ENCODE results near the gene KCNJ11. TPM values are rescaled to one million over a fixed set of nuclear protein-coding genes. Genes with fewer than 3 reads are reported as not detected.
A peak's percentile ranks its signal among the peaks of the same experiment; 100 is the strongest.

Gene KCNJ11
- total RNA-seq, 2 donors from 2014 or later: 0.26 to 0.70 TPM

- Mint-ChIP-seq H3K36me3 (ENCODE audit: low read depth) (no peaks in the 10 kb centered on the region), H3K27me3 (no peaks in the 10 kb centered on the region), H3K4me1 (no peaks in the 10 kb centered on the region), H3K4me3 (no peak overlapping the region), H3K27ac (no peak overlapping the region)
- H3K9me3 ChIP-seq (ENCODE audit: control insufficient read depth, low read length, poor library complexity, severe bottlenecking): no peaks in the 10 kb centered on the region
- no peak for ATAC-seq
- no peak for DNase-seq
These were observed 6.3 kb downstream of the KCNJ11 start for GRCh38 chr11:17382046-17382728.

- Mint-ChIP-seq H3K4me3 (no peak overlapping the region), H3K27ac (no peak overlapping the region), H3K36me3 (ENCODE audit: low read depth) (no peaks in the 10 kb centered on the region), H3K4me1 (no peaks in the 10 kb centered on the region), H3K27me3 (no peaks in the 10 kb centered on the region)
- ATAC-seq (no peak), DNase-seq (no peak)
- H3K9me3 ChIP-seq (ENCODE audit: control insufficient read depth, low read length, poor library complexity, severe bottlenecking): no peaks in the 10 kb centered on the region
These were observed 7.3 kb downstream of the KCNJ11 start for GRCh38 chr11:17381156-17381555.

- H3K27me3 Mint-ChIP-seq: no peaks in the 10 kb centered on the region
- H3K4me3 Mint-ChIP-seq: no peak overlapping the region
- no peak for ATAC-seq
These were observed 8.9 kb downstream of the KCNJ11 start for GRCh38 chr11:17379383-17380180.

GRCh38 chr11:17378655-17379054, 9.8 kb downstream of the KCNJ11 start:
- ATAC-seq (no peak), DNase-seq (no peak)

More at GRCh38 chr11:17379383-17380180, 8.9 kb downstream of the KCNJ11 start:
- no peaks in the 10 kb centered on the region for H3K9me3 ChIP-seq (ENCODE audit: control insufficient read depth, low read length, poor library complexity, severe bottlenecking)
- Mint-ChIP-seq H3K36me3 (ENCODE audit: low read depth) (no peaks in the 10 kb centered on the region), H3K27ac (no peak overlapping the region), H3K4me1 (no peaks in the 10 kb centered on the region)
- no peak for DNase-seq

GRCh38 chr11:17376493-17376892, 12.0 kb downstream of the KCNJ11 start:
- DNase-seq (no peak), ATAC-seq (no peak)
- H3K4me1 Mint-ChIP-seq: no peaks in the 10 kb centered on the region
- no peaks in the 10 kb centered on the region for H3K36me3 Mint-ChIP-seq (ENCODE audit: low read depth)
- peaks cover 8% of the 10 kb centered on the region for H3K9me3 ChIP-seq (ENCODE audit: control insufficient read depth, low read length, poor library complexity, severe bottlenecking)
- H3K4me3 Mint-ChIP-seq: no peak overlapping the region
- H3K27ac Mint-ChIP-seq: no peak overlapping the region
- H3K27me3 Mint-ChIP-seq: no peaks in the 10 kb centered on the region

More at GRCh38 chr11:17378655-17379054, 9.8 kb downstream of the KCNJ11 start:
- Mint-ChIP-seq H3K27me3 (no peaks in the 10 kb centered on the region), H3K4me1 (no peaks in the 10 kb centered on the region), H3K4me3 (no peak overlapping the region), H3K36me3 (ENCODE audit: low read depth) (no peaks in the 10 kb centered on the region), H3K27ac (no peak overlapping the region)
- H3K9me3 ChIP-seq (ENCODE audit: control insufficient read depth, low read length, poor library complexity, severe bottlenecking): no peaks in the 10 kb centered on the region

- ATAC-seq: no peak
- no peaks in the 10 kb centered on the region for H3K27me3 Mint-ChIP-seq
- H3K4me1 Mint-ChIP-seq: no peaks in the 10 kb centered on the region
- no peak overlapping the region for H3K27ac Mint-ChIP-seq
- peaks cover 13% of the 10 kb centered on the region for H3K9me3 ChIP-seq (ENCODE audit: control insufficient read depth, low read length, poor library complexity, severe bottlenecking)
- no peak overlapping the region for H3K4me3 Mint-ChIP-seq
- no peak for DNase-seq
- no peaks in the 10 kb centered on the region for H3K36me3 Mint-ChIP-seq (ENCODE audit: low read depth)
These were observed 12.9 kb downstream of the KCNJ11 start for GRCh38 chr11:17375547-17375946.

GRCh38 chr11:17371614-17372013, 16.8 kb downstream of the KCNJ11 start:
- Mint-ChIP-seq H3K4me3 (no peak overlapping the region), H3K4me1 (no peaks in the 10 kb centered on the region), H3K36me3 (ENCODE audit: low read depth) (no peaks in the 10 kb centered on the region), H3K27ac (no peak overlapping the region), H3K27me3 (no peaks in the 10 kb centered on the region)
- DNase-seq (no peak), ATAC-seq (no peak)
- H3K9me3 ChIP-seq (ENCODE audit: control insufficient read depth, low read length, poor library complexity, severe bottlenecking): peaks cover 21% of the 10 kb centered on the region

- ATAC-seq: no peak
- H3K27ac Mint-ChIP-seq: no peak overlapping the region
- H3K36me3 Mint-ChIP-seq (ENCODE audit: low read depth): no peaks in the 10 kb centered on the region
These were observed 18.7 kb downstream of the KCNJ11 start for GRCh38 chr11:17369684-17370243.

GRCh38 chr11:17369094-17369493, 19.4 kb downstream of the KCNJ11 start:
- no peak for ATAC-seq
- Mint-ChIP-seq H3K36me3 (ENCODE audit: low read depth) (no peaks in the 10 kb centered on the region), H3K4me1 (no peaks in the 10 kb centered on the region), H3K4me3 (no peak overlapping the region), H3K27ac (no peak overlapping the region), H3K27me3 (no peaks in the 10 kb centered on the region)
- H3K9me3 ChIP-seq (ENCODE audit: control insufficient read depth, low read length, poor library complexity, severe bottlenecking): peaks cover 21% of the 10 kb centered on the region
- DNase-seq: no peak

More at GRCh38 chr11:17369684-17370243, 18.7 kb downstream of the KCNJ11 start:
- H3K4me1 Mint-ChIP-seq: no peaks in the 10 kb centered on the region
- H3K9me3 ChIP-seq (ENCODE audit: control insufficient read depth, low read length, poor library complexity, severe bottlenecking): peaks cover 21% of the 10 kb centered on the region
- DNase-seq: no peak
- H3K27me3 Mint-ChIP-seq: no peaks in the 10 kb centered on the region
- no peak overlapping the region for H3K4me3 Mint-ChIP-seq

- ATAC-seq (no peak), DNase-seq (no peak)
- no peaks in the 10 kb centered on the region for H3K36me3 Mint-ChIP-seq (ENCODE audit: low read depth)
- H3K4me3 Mint-ChIP-seq: no peak overlapping the region
- no peaks in the 10 kb centered on the region for H3K27me3 Mint-ChIP-seq
- H3K4me1 Mint-ChIP-seq: no peaks in the 10 kb centered on the region
- H3K27ac Mint-ChIP-seq: no peak overlapping the region
- H3K9me3 ChIP-seq (ENCODE audit: control insufficient read depth, low read length, poor library complexity, severe bottlenecking): peaks cover 21% of the 10 kb centered on the region
These were observed 19.9 kb downstream of the KCNJ11 start for GRCh38 chr11:17368551-17368950.

GRCh38 chr11:17366495-17366894, 22.0 kb downstream of the KCNJ11 start:
- Mint-ChIP-seq H3K27me3 (no peaks in the 10 kb centered on the region), H3K4me3 (no peak overlapping the region), H3K4me1 (no peaks in the 10 kb centered on the region), H3K27ac (no peak overlapping the region), H3K36me3 (ENCODE audit: low read depth) (no peaks in the 10 kb centered on the region)
- DNase-seq (no peak), ATAC-seq (no peak)
- peaks cover 13% of the 10 kb centered on the region for H3K9me3 ChIP-seq (ENCODE audit: control insufficient read depth, low read length, poor library complexity, severe bottlenecking)

GRCh38 chr11:17354601-17354991, 33.9 kb downstream of the KCNJ11 start:
- ATAC-seq: peak; percentile 44

GRCh38 chr11:17353821-17354600, 34.4 kb downstream of the KCNJ11 start:
- H3K27ac Mint-ChIP-seq: peak overlapping the region; percentile 90
- no peak for DNase-seq
- peaks cover 27% of the 10 kb centered on the region for H3K4me1 Mint-ChIP-seq
- no peaks in the 10 kb centered on the region for H3K27me3 Mint-ChIP-seq
- peak overlapping the region; percentile 94 for H3K4me3 Mint-ChIP-seq
- H3K9me3 ChIP-seq (ENCODE audit: control insufficient read depth, low read length, poor library complexity, severe bottlenecking): no peaks in the 10 kb centered on the region
- no peak for ATAC-seq
- no peaks in the 10 kb centered on the region for H3K36me3 Mint-ChIP-seq (ENCODE audit: low read depth)

More at GRCh38 chr11:17354601-17354991, 33.9 kb downstream of the KCNJ11 start:
- DNase-seq: peak in 2 of 3 donors; percentile 21 to 55
- H3K36me3 Mint-ChIP-seq (ENCODE audit: low read depth): no peaks in the 10 kb centered on the region
- peak overlapping the region; percentile 78 for H3K27ac Mint-ChIP-seq
- peak overlapping the region; percentile 94 for H3K4me3 Mint-ChIP-seq
- H3K4me1 Mint-ChIP-seq: peaks cover 27% of the 10 kb centered on the region
- no peaks in the 10 kb centered on the region for H3K9me3 ChIP-seq (ENCODE audit: control insufficient read depth, low read length, poor library complexity, severe bottlenecking)
- no peaks in the 10 kb centered on the region for H3K27me3 Mint-ChIP-seq
